Calu3 (cell line): ENCODE results near the gene IGFBP6. TPM values are rescaled to one million over a fixed set of nuclear protein-coding genes. Genes with fewer than 3 reads are reported as not detected.

Experiments
- BruUV-seq: library from RNA; stranded (reverse); fragments of 400-500 nt; replicated peaks from 2 replicates; lab custom pipeline; 2021; lab: Mats Ljungman, UMichigan
- CTCF ChIA-PET: fragments of 300-600 bp; sonication (Branson Sonifier 250); formaldehyde crosslinking; loops from one replicate; lab custom pipeline; 2022; ENCODE audit warnings: antibody characterized with exemption; lab: Charles Lee
- DNase-seq: peaks from one replicate; pipeline ENCODE4 v3.0.0; 2022
- H3K27ac Mint-ChIP-seq: one replicate; pipeline ENCODE4 v1.8.0; 2022; ENCODE audit warnings: mixed read lengths; ENCODE audit not compliant: unreplicated experiment
- H3K27me3 Mint-ChIP-seq: one replicate; pipeline ENCODE4 v1.8.0; 2022; ENCODE audit warnings: mixed read lengths; ENCODE audit not compliant: unreplicated experiment
- H3K36me3 Mint-ChIP-seq: one replicate; pipeline ENCODE4 v1.8.0; 2022; ENCODE audit warnings: mild to moderate bottlenecking, moderate library complexity, mixed read lengths; ENCODE audit not compliant: insufficient read depth, unreplicated experiment
- H3K4me1 Mint-ChIP-seq: one replicate; pipeline ENCODE4 v1.8.0; 2022; ENCODE audit warnings: mild to moderate bottlenecking, low read depth, mixed read lengths; ENCODE audit not compliant: unreplicated experiment
- H3K4me3 Mint-ChIP-seq: one replicate; pipeline ENCODE4 v1.8.0; 2022; ENCODE audit warnings: mild to moderate bottlenecking, low read depth, moderate library complexity, mixed read lengths; ENCODE audit not compliant: unreplicated experiment
- H3K9me3 Mint-ChIP-seq: one replicate; pipeline ENCODE4 v1.8.0; 2022; ENCODE audit warnings: low read depth, mixed read lengths; ENCODE audit not compliant: unreplicated experiment
- CTCF ChIP-seq: fragments of 200-600 bp; IDR thresholded peaks from one replicate; pipeline ENCODE4 v1.8.0; 2022; ENCODE audit warnings: antibody characterized with exemption; ENCODE audit not compliant: unreplicated experiment
- intact Hi-C: fragments of 100-400 bp; cut with micrococcal nuclease; formaldehyde crosslinking; loops from one replicate; pipeline ENCODE4 v1.10.0; 2022; ENCODE audit not compliant: unreplicated experiment
- total RNA-seq: library from RNA; stranded (reverse); gene quantifications from 2 replicates; pipeline ENCODE4 v1.2.3, GENCODE V29; 2022

The IGFBP6 gene
- total RNA-seq, 1 experiment from 2014 or later: 25.4 TPM

GRCh38 chr12:53096759-53097158, 708 bp upstream of the IGFBP6 start:
- peaks cover 23% of the 10 kb centered on the region for H3K4me1 Mint-ChIP-seq
- peaks cover 9% of the 10 kb centered on the region for H3K27me3 Mint-ChIP-seq
- BruUV-seq: no TSS peak
- H3K36me3 Mint-ChIP-seq: peaks cover 31% of the 10 kb centered on the region
- H3K9me3 Mint-ChIP-seq: no peaks in the 10 kb centered on the region
- intact Hi-C loops: no loop called here
- no peak for DNase-seq
- CTCF ChIA-PET: interaction anchor here (3.0 kb wide), 1 partner anchor 19 kb away, joined by 17 read pairs; the partner anchor contains the start of gene SPRYD3
- TF ChIP-seq CTCF: no peak
- H3K27ac Mint-ChIP-seq: peak overlapping the region; percentile 8
- H3K4me3 Mint-ChIP-seq: peak overlapping the region; percentile 81

GRCh38 chr12:53097207-53097563, 282 bp upstream of the IGFBP6 start:
- DNase-seq: no peak
- intact Hi-C loops: no loop called here
- CTCF ChIA-PET: interaction anchor here (3.0 to 4.2 kb wide), 2 partner anchors 19 to 31 kb away, joined by 17 to 39 read pairs; partner anchors contain the start of gene SPRYD3
- peaks cover 31% of the 10 kb centered on the region for H3K36me3 Mint-ChIP-seq
- H3K9me3 Mint-ChIP-seq: no peaks in the 10 kb centered on the region
- peaks cover 5% of the 10 kb centered on the region for H3K27me3 Mint-ChIP-seq
- no TSS peak for BruUV-seq
- peak overlapping the region; percentile 8 for H3K27ac Mint-ChIP-seq
- peaks cover 26% of the 10 kb centered on the region for H3K4me1 Mint-ChIP-seq
- no peak for TF ChIP-seq CTCF
- H3K4me3 Mint-ChIP-seq: peak overlapping the region; percentile 81

- Mint-ChIP-seq H3K36me3 (peaks cover 31% of the 10 kb centered on the region), H3K27me3 (no peaks in the 10 kb centered on the region), H3K4me1 (peaks cover 35% of the 10 kb centered on the region), H3K4me3 (peak overlapping the region; percentile 81), H3K27ac (peak overlapping the region; percentile 84), H3K9me3 (no peaks in the 10 kb centered on the region)
- CTCF ChIA-PET: interaction anchor here (0.6 to 4.2 kb wide), 5 partner anchors 20 to 197 kb away, joined by 3 to 39 read pairs (median 3); partner anchors contain the start of genes PFDN5 and SPRYD3
- TF ChIP-seq CTCF: no peak
- intact Hi-C loops: loop anchor here (2.0 kb wide), 1 partner anchor 32 kb away; no protein-coding TSS in a partner anchor
- DNase-seq: peak; percentile 18
- no TSS peak for BruUV-seq
Observed at GRCh38 chr12:53098354-53098981, 1.0 kb downstream of the IGFBP6 start.

GRCh38 chr12:53099071-53099882, 1.8 kb downstream of the IGFBP6 start:
- Mint-ChIP-seq H3K9me3 (no peaks in the 10 kb centered on the region), H3K4me1 (peaks cover 31% of the 10 kb centered on the region), H3K36me3 (peaks cover 31% of the 10 kb centered on the region), H3K27ac (peak overlapping the region; percentile 84), H3K27me3 (no peaks in the 10 kb centered on the region), H3K4me3 (peak overlapping the region; percentile 81)
- peak; percentile 80 for TF ChIP-seq CTCF
- intact Hi-C loops: loop anchor here (2.0 kb wide), 1 partner anchor 32 kb away; no protein-coding TSS in a partner anchor
- BruUV-seq: no TSS peak
- peak; percentile 87 for DNase-seq
- CTCF ChIA-PET: interaction anchor here (0.6 to 4.2 kb wide), 7 partner anchors 19 to 196 kb away, joined by 3 to 39 read pairs (median 3); partner anchors contain the start of genes PFDN5 and SPRYD3
